Mononuclear cell (primary cell): ENCODE measurements around the gene WSCD1. TPM values are rescaled to one million over a fixed set of nuclear protein-coding genes. Genes with fewer than 3 reads are reported as not detected.

Experiments
- H3K27me3 ChIP-seq: 2 replicates; pipeline ENCODE4 v1.6.0; 2011; ENCODE audit warnings: low read length, control low read depth; ENCODE audit not compliant: insufficient read depth
- H3K4me1 ChIP-seq: 2 replicates; pipeline ENCODE4 v1.5.1; 2011; ENCODE audit warnings: mild to moderate bottlenecking, low read length, control low read depth; ENCODE audit not compliant: insufficient read depth
- H3K4me3 ChIP-seq: 2 replicates; pipeline ENCODE4 v1.5.1; 2011; ENCODE audit warnings: mild to moderate bottlenecking, low read length, moderate library complexity
- H3K9me3 ChIP-seq: 2 replicates; pipeline ENCODE4 v1.5.1; 2011; ENCODE audit warnings: low read depth, mild to moderate bottlenecking, control low read depth, low read length
- total RNA-seq: library from RNA; depleted of rRNA; stranded (reverse); fragments of >200 nt; gene quantifications from one replicate; pipeline ENCODE4 v1.2.3, GENCODE V29; 2012

The WSCD1 gene
- total RNA-seq, 1 donor = 0.21 TPM

GRCh38 chr17:6071528-6072065, 1.4 kb downstream of the WSCD1 start:
- Histone ChIP-seq H3K4me3 (no peak overlapping the region), H3K9me3 (no peaks in the 10 kb centered on the region), H3K4me1 (no peaks in the 10 kb centered on the region), H3K27me3 (peaks cover 37% of the 10 kb centered on the region)

- H3K4me3 ChIP-seq = no peak overlapping the region
- H3K4me1 ChIP-seq = no peaks in the 10 kb centered on the region
- peaks cover 36% of the 10 kb centered on the region for H3K27me3 ChIP-seq
- no peaks in the 10 kb centered on the region for H3K9me3 ChIP-seq
Observed at GRCh38 chr17:6072157-6072556, 2.0 kb downstream of the WSCD1 start.

DNA sequence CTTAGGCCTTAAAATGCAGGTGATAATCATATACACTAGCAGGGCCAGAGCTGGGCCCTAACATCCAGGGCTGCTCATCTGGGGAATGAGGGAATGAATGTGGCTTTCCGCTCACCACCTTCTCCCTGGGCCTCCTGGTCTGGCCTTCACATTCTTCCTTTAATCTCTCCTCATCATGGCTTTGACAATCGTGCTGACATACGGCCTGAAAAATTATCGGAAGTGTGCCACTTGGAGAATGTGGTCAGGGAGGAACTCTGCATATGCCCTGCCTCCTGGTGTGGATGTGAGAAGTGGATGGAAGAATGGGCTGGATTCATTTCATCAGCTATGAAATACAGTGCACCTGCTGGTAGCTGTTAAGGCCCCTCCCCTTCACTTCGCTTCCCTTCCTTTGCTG, 2.4 kb downstream of the WSCD1 start:
- no peaks in the 10 kb centered on the region for H3K4me1 ChIP-seq
- H3K9me3 ChIP-seq = no peaks in the 10 kb centered on the region
- H3K4me3 ChIP-seq = no peak overlapping the region
- peaks cover 36% of the 10 kb centered on the region for H3K27me3 ChIP-seq

- H3K9me3 ChIP-seq = no peaks in the 10 kb centered on the region
- H3K4me1 ChIP-seq = no peaks in the 10 kb centered on the region
- peaks cover 27% of the 10 kb centered on the region for H3K27me3 ChIP-seq
- H3K4me3 ChIP-seq = no peak overlapping the region
Observed at GRCh38 chr17:6073620-6074019, 3.4 kb downstream of the WSCD1 start.

DNA sequence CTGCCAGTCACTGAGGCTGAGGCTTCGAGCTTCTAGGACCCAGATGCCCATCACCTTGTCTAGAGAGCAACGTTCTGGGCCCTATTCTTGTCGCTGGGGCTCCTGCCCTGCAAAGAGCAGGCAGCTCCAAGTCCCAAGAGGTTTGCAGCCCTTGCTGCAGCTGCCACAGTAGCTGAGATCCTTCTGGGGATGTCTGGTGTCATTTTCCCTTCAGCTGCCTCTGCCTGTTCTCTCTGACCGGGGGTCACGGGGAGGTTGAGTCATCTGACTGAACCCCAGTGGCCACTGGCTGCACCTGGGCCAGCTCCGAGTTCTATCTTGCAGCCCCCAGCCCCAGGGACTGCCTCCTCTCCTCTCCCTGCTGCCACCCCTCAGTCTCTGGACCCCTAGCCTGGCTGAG, 4.9 kb downstream of the WSCD1 start:
- H3K4me1 ChIP-seq = no peaks in the 10 kb centered on the region
- peaks cover 15% of the 10 kb centered on the region for H3K27me3 ChIP-seq
- H3K4me3 ChIP-seq = no peak overlapping the region
- H3K9me3 ChIP-seq = no peaks in the 10 kb centered on the region

DNA sequence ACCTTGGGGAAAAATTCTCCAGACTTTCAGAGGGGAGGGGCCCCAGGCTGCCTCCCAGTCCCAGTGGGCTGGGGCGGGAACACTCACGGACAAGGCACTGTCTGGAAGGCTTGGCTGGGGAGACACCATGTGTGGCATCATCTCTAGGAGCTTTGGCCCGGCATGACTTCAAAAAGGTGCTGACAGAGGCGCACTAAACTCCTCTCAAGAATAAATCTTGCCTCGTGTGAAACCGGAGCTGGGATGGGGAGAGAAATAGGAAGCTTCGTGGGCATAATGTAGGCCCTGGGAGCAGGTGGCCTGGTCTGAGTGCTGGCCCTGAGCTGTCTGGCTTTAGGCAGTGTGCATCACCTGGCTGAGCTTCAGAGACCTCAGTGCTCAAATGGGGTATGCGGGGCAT, 5.7 kb downstream of the WSCD1 start:
- H3K4me1 ChIP-seq = no peaks in the 10 kb centered on the region
- no peak overlapping the region for H3K4me3 ChIP-seq
- no peaks in the 10 kb centered on the region for H3K9me3 ChIP-seq
- H3K27me3 ChIP-seq = peaks cover 15% of the 10 kb centered on the region

DNA sequence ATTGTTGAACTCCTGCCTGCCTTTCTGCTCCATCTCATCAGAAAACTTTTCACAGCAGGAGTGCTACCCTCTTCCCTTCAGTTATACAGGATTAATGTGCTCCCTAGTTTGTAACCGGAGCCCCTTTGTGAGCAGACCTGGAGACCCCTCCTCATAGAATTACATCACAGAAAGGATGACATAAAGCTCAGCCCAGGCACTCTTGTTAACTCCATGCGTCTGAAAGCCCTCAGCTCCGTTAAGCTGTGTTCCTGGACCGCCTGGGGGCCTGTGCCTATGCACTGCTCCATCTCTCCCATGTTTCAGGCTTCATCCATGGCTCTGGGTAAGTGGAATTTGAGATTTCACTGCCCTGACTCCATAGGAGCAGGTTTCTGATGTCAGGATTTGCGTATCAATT, 7.6 kb downstream of the WSCD1 start:
- Histone ChIP-seq H3K9me3 (no peaks in the 10 kb centered on the region), H3K4me1 (no peaks in the 10 kb centered on the region), H3K27me3 (no peaks in the 10 kb centered on the region), H3K4me3 (no peak overlapping the region)

DNA sequence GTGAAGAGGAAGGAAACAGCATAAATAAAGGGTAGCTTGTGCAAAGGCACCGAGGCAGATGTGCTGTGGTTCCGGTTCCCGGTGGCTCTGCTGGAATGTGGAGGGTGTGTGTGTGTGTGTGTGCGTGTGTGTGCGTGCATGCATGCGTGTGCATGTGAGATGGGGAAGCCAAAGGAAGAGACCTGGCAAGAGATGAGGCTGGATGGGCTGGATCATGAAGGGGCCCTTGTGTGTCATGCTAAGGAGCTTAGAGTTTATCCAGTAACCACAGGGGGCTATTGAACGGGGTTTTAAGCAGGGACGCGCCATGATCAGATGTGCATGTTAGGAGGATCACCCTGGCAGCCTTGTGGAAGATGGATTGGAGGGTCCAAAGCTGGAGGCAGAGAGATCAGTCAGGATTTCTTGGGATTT, 8.3 kb downstream of the WSCD1 start:
- Histone ChIP-seq H3K27me3 (no peaks in the 10 kb centered on the region), H3K4me3 (no peak overlapping the region), H3K4me1 (no peaks in the 10 kb centered on the region), H3K9me3 (no peaks in the 10 kb centered on the region)

- H3K4me1 ChIP-seq = no peaks in the 10 kb centered on the region
- no peaks in the 10 kb centered on the region for H3K27me3 ChIP-seq
- no peaks in the 10 kb centered on the region for H3K9me3 ChIP-seq
- H3K4me3 ChIP-seq = no peak overlapping the region
Observed at GRCh38 chr17:6079155-6079888, 9.1 kb downstream of the WSCD1 start.

DNA sequence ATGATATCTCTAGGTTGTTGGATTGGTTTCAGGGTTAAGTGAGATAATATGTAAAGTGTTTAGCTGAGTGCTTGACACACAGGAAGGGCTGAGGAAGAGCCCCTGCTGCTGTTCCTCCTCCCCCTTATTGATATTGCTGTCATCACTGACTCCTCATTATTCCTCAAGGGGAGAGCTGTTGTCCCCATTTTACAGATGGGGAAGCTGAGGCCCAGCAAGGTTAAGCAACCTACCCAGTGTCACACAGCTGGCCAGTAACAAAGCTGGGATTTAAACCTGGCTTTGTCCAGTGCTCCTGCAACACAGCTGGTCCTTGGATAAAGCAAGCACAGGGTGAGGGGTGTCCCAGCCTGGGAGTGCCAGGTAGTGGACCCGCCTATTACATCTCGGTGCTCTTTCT, 9.8 kb downstream of the WSCD1 start:
- Histone ChIP-seq H3K27me3 (no peaks in the 10 kb centered on the region), H3K9me3 (no peaks in the 10 kb centered on the region), H3K4me1 (no peaks in the 10 kb centered on the region), H3K4me3 (no peak overlapping the region)

- H3K4me1 ChIP-seq = no peaks in the 10 kb centered on the region
- no peak overlapping the region for H3K4me3 ChIP-seq
- H3K27me3 ChIP-seq = no peaks in the 10 kb centered on the region
- H3K9me3 ChIP-seq = no peaks in the 10 kb centered on the region
Observed at GRCh38 chr17:6080711-6081430, 10.7 kb downstream of the WSCD1 start.

- no peaks in the 10 kb centered on the region for H3K27me3 ChIP-seq
- no peak overlapping the region for H3K4me3 ChIP-seq
- H3K9me3 ChIP-seq = no peaks in the 10 kb centered on the region
- H3K4me1 ChIP-seq = no peaks in the 10 kb centered on the region
Observed at GRCh38 chr17:6082335-6082734, 12.2 kb downstream of the WSCD1 start.

- H3K27me3 ChIP-seq = no peaks in the 10 kb centered on the region
- H3K4me3 ChIP-seq = no peak overlapping the region
- H3K4me1 ChIP-seq = no peaks in the 10 kb centered on the region
- no peaks in the 10 kb centered on the region for H3K9me3 ChIP-seq
Observed at GRCh38 chr17:6084311-6085161, 14.4 kb downstream of the WSCD1 start.

DNA sequence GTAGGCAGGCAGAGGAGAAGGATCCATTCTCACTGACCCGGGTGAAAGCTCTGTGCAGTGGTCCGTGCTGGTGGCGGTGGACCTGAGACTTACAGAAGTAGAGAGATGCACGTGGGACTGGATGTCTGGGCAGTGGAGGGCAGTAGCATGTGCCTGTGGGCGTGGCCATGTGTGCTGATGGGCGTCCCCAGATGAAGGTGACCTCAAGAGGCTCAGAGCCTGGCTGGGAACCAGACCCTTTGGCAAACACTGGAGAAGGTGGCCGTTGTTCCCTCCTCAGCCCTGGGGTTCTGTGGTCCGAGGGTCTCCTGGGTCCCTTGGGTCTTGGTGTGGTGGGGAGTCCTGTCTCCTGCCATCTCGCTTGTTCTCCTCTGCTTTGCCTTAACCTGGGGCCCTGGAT, 15.6 kb downstream of the WSCD1 start:
- no peak overlapping the region for H3K4me3 ChIP-seq
- H3K9me3 ChIP-seq = no peaks in the 10 kb centered on the region
- no peaks in the 10 kb centered on the region for H3K27me3 ChIP-seq
- H3K4me1 ChIP-seq = no peaks in the 10 kb centered on the region
